HEK293 (cell line): Measurements from ENCODE around the gene MPDU1.
A peak's percentile ranks its signal among the peaks of the same experiment; 100 is the strongest.

Experiments used
- BCL11B ChIP-seq: fragments of 450-650 bp; formaldehyde crosslinking; IDR thresholded peaks from 2 replicates; pipeline ENCODE4 v1.5.1; 2016; ENCODE audit warnings: low read depth, missing biosample characterization, missing genetic modification characterization
- HOXA7 ChIP-seq: sonication (generic); formaldehyde crosslinking; IDR thresholded peaks from 2 replicates; pipeline ENCODE4 v1.8.1; 2022; ENCODE audit warnings: missing genetic modification reagents, borderline replicate concordance
- TRIM28 ChIP-seq: IDR thresholded peaks from 2 replicates; pipeline ENCODE4 v1.6.1; 2011; ENCODE audit warnings: low read length, control low read depth, borderline replicate concordance
- YY1 ChIP-seq: fragments of 450-650 bp; formaldehyde crosslinking; IDR thresholded peaks from 2 replicates; pipeline ENCODE4 v1.5.1; 2018; ENCODE audit warnings: missing biosample characterization, missing genetic modification characterization
- ZNF140 ChIP-seq: fragments of 450-650 bp; formaldehyde crosslinking; IDR thresholded peaks from 2 replicates; pipeline ENCODE4 v1.5.1; 2016; ENCODE audit warnings: missing biosample characterization, missing genetic modification characterization
- ZNF274 ChIP-seq, 2 experiments: fragments of 200-500 bp in 1 of 2; fragments of 450-650 bp in 1 of 2; sonication (Bioruptor generic) in 1 of 2; formaldehyde crosslinking in 1 of 2; IDR thresholded peaks; 2 replicates each; pipeline versions ENCODE4 v1.5.1 to v1.6.1; 2014 to 2016; ENCODE audit warnings: borderline replicate concordance in 1 of 2, inconsistent platforms in 1 of 2, low read length in 1 of 2, missing biosample characterization in 1 of 2, missing genetic modification characterization in 1 of 2
- ZNF341 ChIP-seq: fragments of 450-650 bp; formaldehyde crosslinking; IDR thresholded peaks from 2 replicates; pipeline ENCODE4; 2016; ENCODE audit warnings: low read depth, missing biosample characterization, missing genetic modification characterization
- ZNF416 ChIP-seq: fragments of 450-650 bp; formaldehyde crosslinking; IDR thresholded peaks from 2 replicates; pipeline ENCODE4 v1.5.1; 2016; ENCODE audit warnings: missing biosample characterization, missing genetic modification characterization
- ZNF501 ChIP-seq: fragments of 450-650 bp; formaldehyde crosslinking; IDR thresholded peaks from 2 replicates; pipeline ENCODE4 v1.5.1; 2016; ENCODE audit warnings: missing biosample characterization, missing genetic modification characterization
- ZNF830 ChIP-seq: fragments of 450-650 bp; IDR thresholded peaks from 2 replicates; pipeline ENCODE4 v1.5.0; 2018; ENCODE audit warnings: missing biosample characterization, missing genetic modification characterization, low read depth, mild to moderate bottlenecking, moderate library complexity
- TF ChIP-seq, protein P1 (sequence below): fragments of 450-650 bp; formaldehyde crosslinking; IDR thresholded peaks from 2 replicates; pipeline ENCODE4 v1.5.1; 2016; ENCODE audit warnings: missing biosample characterization, missing genetic modification characterization
- TF ChIP-seq, protein P2 (sequence below): fragments of 450-650 bp; formaldehyde crosslinking; IDR thresholded peaks from 2 replicates; pipeline ENCODE4 v1.5.1; 2017; ENCODE audit warnings: missing biosample characterization, missing genetic modification characterization

DNA sequence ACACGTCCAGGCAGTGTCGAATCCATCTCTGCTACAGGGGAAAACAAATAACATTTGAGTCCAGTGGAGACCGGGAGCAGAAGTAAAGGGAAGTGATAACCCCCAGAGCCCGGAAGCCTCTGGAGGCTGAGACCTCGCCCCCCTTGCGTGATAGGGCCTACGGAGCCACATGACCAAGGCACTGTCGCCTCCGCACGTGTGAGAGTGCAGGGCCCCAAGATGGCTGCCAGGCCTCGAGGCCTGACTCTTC, 11.4 kb upstream of the MPDU1 start:
- TF ChIP-seq HOXA7: no peak
- TF ChIP-seq, protein P1, sequence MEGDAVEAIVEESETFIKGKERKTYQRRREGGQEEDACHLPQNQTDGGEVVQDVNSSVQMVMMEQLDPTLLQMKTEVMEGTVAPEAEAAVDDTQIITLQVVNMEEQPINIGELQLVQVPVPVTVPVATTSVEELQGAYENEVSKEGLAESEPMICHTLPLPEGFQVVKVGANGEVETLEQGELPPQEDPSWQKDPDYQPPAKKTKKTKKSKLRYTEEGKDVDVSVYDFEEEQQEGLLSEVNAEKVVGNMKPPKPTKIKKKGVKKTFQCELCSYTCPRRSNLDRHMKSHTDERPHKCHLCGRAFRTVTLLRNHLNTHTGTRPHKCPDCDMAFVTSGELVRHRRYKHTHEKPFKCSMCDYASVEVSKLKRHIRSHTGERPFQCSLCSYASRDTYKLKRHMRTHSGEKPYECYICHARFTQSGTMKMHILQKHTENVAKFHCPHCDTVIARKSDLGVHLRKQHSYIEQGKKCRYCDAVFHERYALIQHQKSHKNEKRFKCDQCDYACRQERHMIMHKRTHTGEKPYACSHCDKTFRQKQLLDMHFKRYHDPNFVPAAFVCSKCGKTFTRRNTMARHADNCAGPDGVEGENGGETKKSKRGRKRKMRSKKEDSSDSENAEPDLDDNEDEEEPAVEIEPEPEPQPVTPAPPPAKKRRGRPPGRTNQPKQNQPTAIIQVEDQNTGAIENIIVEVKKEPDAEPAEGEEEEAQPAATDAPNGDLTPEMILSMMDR (tag by site-specific recombination): no peak
- no peak for TF ChIP-seq ZNF501 (tag by site-specific recombination)
- TF ChIP-seq TRIM28: no peak
- no peak for TF ChIP-seq ZNF274 (IDR thresholded peaks at IDR 0.05; ENCODE audit: low read length)
- TF ChIP-seq ZNF274 (tag by site-specific recombination; IDR thresholded peaks at IDR 0.05; ENCODE audit: borderline replicate concordance): no peak
- TF ChIP-seq BCL11B (tag by site-specific recombination): no peak
- no peak for TF ChIP-seq ZNF416 (tag by site-specific recombination)
- no peak for TF ChIP-seq ZNF140 (tag by site-specific recombination)
- TF ChIP-seq YY1 (tag by site-specific recombination): peak; percentile 93
- TF ChIP-seq ZNF341 (tag by site-specific recombination): 0 out of 2 replicates have a peak, but pooled peaks have one; percentile 5
- TF ChIP-seq, protein P2, sequence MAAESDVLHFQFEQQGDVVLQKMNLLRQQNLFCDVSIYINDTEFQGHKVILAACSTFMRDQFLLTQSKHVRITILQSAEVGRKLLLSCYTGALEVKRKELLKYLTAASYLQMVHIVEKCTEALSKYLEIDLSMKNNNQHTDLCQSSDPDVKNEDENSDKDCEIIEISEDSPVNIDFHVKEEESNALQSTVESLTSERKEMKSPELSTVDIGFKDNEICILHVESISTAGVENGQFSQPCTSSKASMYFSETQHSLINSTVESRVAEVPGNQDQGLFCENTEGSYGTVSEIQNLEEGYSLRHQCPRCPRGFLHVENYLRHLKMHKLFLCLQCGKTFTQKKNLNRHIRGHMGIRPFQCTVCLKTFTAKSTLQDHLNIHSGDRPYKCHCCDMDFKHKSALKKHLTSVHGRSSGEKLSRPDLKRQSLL (tag by site-specific recombination): no peak
- no peak for TF ChIP-seq ZNF830 (tag by site-specific recombination)
